ENCODE data around the gene HHIP. TPM values are rescaled to one million over a fixed set of nuclear protein-coding genes. Genes with fewer than 3 reads are reported as not detected.
"Not testable (repeated sequence)": the region's sequence is repeated elsewhere in the genome, so short reads cannot be mapped to it uniquely, and the experiment has no call there.

Gene HHIP
- total and polyA plus RNA-seq, 7 donors = 0.01 to 0.56 (median 0.18) TPM; not detected in 1

GRCh38 chr4:144754562-144755410 lies 108.8 kb downstream of the HHIP start:
- DNase-seq (no peak), ATAC-seq (no peak)
- Histone ChIP-seq H3K36me3 (ENCODE audit: insufficient read depth in 1 of 2, low read depth in 1 of 2) (no peaks in the 10 kb centered on the region), H3K27ac (no peak overlapping the region), H3K9me3 (no peaks in the 10 kb centered on the region), H3K27me3 (ENCODE audit: insufficient read depth in 3 of 3, low read length in 2 of 3) (no peaks in the 10 kb centered on the region), H3K4me1 (no peaks in the 10 kb centered on the region), H3K4me3 (no peak overlapping the region)
- intact Hi-C loops (cut with DNase I) = no loop called here
- peak; percentile 10 for TF ChIP-seq CTCF (IDR thresholded peaks at IDR 0.05)
- WGBS, 3 donors = 84 to 87% (median 86%) methylated on average over 3 of the region's 3 CpGs

GRCh38 chr4:144757969-144758368 lies 112.0 kb downstream of the HHIP start:
- 86 to 93% (median 90%) methylated on average over 1 of the region's 1 CpG for WGBS, 3 donors
- intact Hi-C loops (cut with DNase I) = no loop called here

GRCh38 chr4:144768809-144769208 lies 122.9 kb downstream of the HHIP start:
- H3K9me3 ChIP-seq; H3K4me1 ChIP-seq; H3K4me3 ChIP-seq; H3K27me3 ChIP-seq (ENCODE audit: insufficient read depth in 3 of 3, low read length in 2 of 3); H3K27ac ChIP-seq; intact Hi-C loops (cut with DNase I); ATAC-seq; H3K36me3 ChIP-seq (ENCODE audit: insufficient read depth in 1 of 2, low read depth in 1 of 2); DNase-seq: not testable (repeated sequence)
- WGBS, 3 donors = 61 to 64% (median 62%) methylated on average over 8 of the region's 8 CpGs

More at GRCh38 chr4:144757969-144758368, 112.0 kb downstream of the HHIP start:
- Histone ChIP-seq H3K4me1 (no peaks in the 10 kb centered on the region), H3K9me3 (no peaks in the 10 kb centered on the region), H3K4me3 (no peak overlapping the region), H3K27ac (no peak overlapping the region), H3K36me3 (ENCODE audit: insufficient read depth in 1 of 2, low read depth in 1 of 2) (no peaks in the 10 kb centered on the region), H3K27me3 (ENCODE audit: insufficient read depth in 3 of 3, low read length in 2 of 3) (no peaks in the 10 kb centered on the region)
- TF ChIP-seq CTCF (IDR thresholded peaks at IDR 0.05) = no peak
- ATAC-seq = no peak
- DNase-seq = no peak

GRCh38 chr4:144778364-144778763 lies 132.4 kb downstream of the HHIP start:
- H3K27ac ChIP-seq = no peak overlapping the region
- no peaks in the 10 kb centered on the region for H3K36me3 ChIP-seq (ENCODE audit: insufficient read depth in 1 of 2, low read depth in 1 of 2)
- DNase-seq (no peak), ATAC-seq (no peak)
- H3K9me3 ChIP-seq = no peaks in the 10 kb centered on the region
- no peaks in the 10 kb centered on the region for H3K4me1 ChIP-seq
- 47 to 51% (median 50%) methylated on average over 2 of the region's 2 CpGs for WGBS, 3 donors
- no peak overlapping the region for H3K4me3 ChIP-seq
- no peaks in the 10 kb centered on the region for H3K27me3 ChIP-seq (ENCODE audit: insufficient read depth in 3 of 3, low read length in 2 of 3)
- no peak for TF ChIP-seq CTCF (IDR thresholded peaks at IDR 0.05)
- intact Hi-C loops (cut with DNase I) = no loop called here

- Histone ChIP-seq H3K36me3 (ENCODE audit: insufficient read depth in 1 of 2, low read depth in 1 of 2) (no peaks in the 10 kb centered on the region), H3K4me3 (no peak overlapping the region), H3K27me3 (ENCODE audit: insufficient read depth in 3 of 3, low read length in 2 of 3) (no peaks in the 10 kb centered on the region), H3K27ac (no peak overlapping the region), H3K4me1 (no peaks in the 10 kb centered on the region), H3K9me3 (no peaks in the 10 kb centered on the region)
- intact Hi-C loops (cut with DNase I) = no loop called here
- TF ChIP-seq CTCF (IDR thresholded peaks at IDR 0.05) = no peak
- no peak for DNase-seq
- ATAC-seq = no peak
- WGBS, 3 donors = 46 to 54% (median 47%) methylated on average over 5 of the region's 5 CpGs
Observed at GRCh38 chr4:144782345-144782744, 136.4 kb downstream of the HHIP start.

All from psoas muscle (tissue), 8 donors.